GM12874 (cell line): ENCODE measurements around the gene SMIM12.
A peak's percentile ranks its signal among the peaks of the same experiment; 100 is the strongest.

Source experiments
- CTCF ChIP-seq: IDR thresholded peaks from 2 replicates; pipeline ENCODE4 v1.5.1; 2011; ENCODE audit warnings: low read depth, mild to moderate bottlenecking, control low read depth, low read length, moderate library complexity; ENCODE audit not compliant: insufficient read depth

SMIM12 gene

GRCh38 chr1:34859446-34860200 is at the start of gene SMIM12:
Gene SMIM12 (minus strand): TSS chr1:34859749. CDS start chr1:34855977, 3,772 bp downstream.
- peak; percentile 80 for TF ChIP-seq CTCF

- TF ChIP-seq CTCF, result no peak
Measured at GRCh38 chr1:34908369-34908768, 48.8 kb upstream of the SMIM12 start.

GRCh38 chr1:34907487-34908090 is 48.0 kb upstream of the SMIM12 start:
- no peak for TF ChIP-seq CTCF

- no peak for TF ChIP-seq CTCF
Measured at GRCh38 chr1:34906756-34907155, 47.2 kb upstream of the SMIM12 start.

- TF ChIP-seq CTCF, result no peak
Measured at GRCh38 chr1:34906222-34906621, 46.7 kb upstream of the SMIM12 start.

- no peak for TF ChIP-seq CTCF
Measured at GRCh38 chr1:34905098-34905459, 45.5 kb upstream of the SMIM12 start.

GRCh38 chr1:34904236-34905097 is 44.9 kb upstream of the SMIM12 start:
- no peak for TF ChIP-seq CTCF
